SJCRH30 (cell line): ENCODE results near the gene EIF3F. TPM values are rescaled to one million over a fixed set of nuclear protein-coding genes. Genes with fewer than 3 reads are reported as not detected.

ENCODE experiments used
- DNase-seq, 2 experiments: peaks; one replicate each; pipeline ENCODE4 v3.0.0-alpha.2; 2015 to 2020
- H3K27ac ChIP-seq: fragments of 250-450 bp; sonication (Bioruptor Pico); 2 replicates; pipeline ENCODE4 v1.5.1; 2020; ENCODE audit warnings: mild to moderate bottlenecking, moderate library complexity
- H3K27me3 ChIP-seq: fragments of 250-450 bp; sonication (Bioruptor Pico); 2 replicates; pipeline ENCODE4 v1.5.1; 2020; ENCODE audit warnings: mild to moderate bottlenecking, moderate library complexity
- H3K36me3 ChIP-seq: fragments of 250-450 bp; sonication (Bioruptor Pico); 2 replicates; pipeline ENCODE4 v1.5.1; 2020; ENCODE audit warnings: mild to moderate bottlenecking, moderate library complexity
- H3K4me1 ChIP-seq: fragments of 250-450 bp; sonication (Bioruptor Pico); 2 replicates; pipeline ENCODE4 v1.5.1; 2020; ENCODE audit warnings: mild to moderate bottlenecking, moderate library complexity
- H3K4me3 ChIP-seq: fragments of 250-450 bp; sonication (Bioruptor Pico); 2 replicates; pipeline ENCODE4 v1.5.1; 2020; ENCODE audit warnings: mild to moderate bottlenecking, moderate library complexity
- H3K9me3 ChIP-seq: fragments of 250-450 bp; sonication (Bioruptor Pico); replicated peaks from 2 replicates; pipeline ENCODE4 v1.5.1; 2020; ENCODE audit warnings: mild to moderate bottlenecking, moderate library complexity
- total RNA-seq: library from RNA; depleted of rRNA; stranded (reverse); fragments of >200 nt; shearing (Covaris generic); gene quantifications from 2 replicates; pipeline ENCODE4 v1.2.3, GENCODE V29; 2014; rRNA removed

Gene EIF3F
- total RNA-seq, result 358 and 370 TPM in 2 replicates

- no peaks in the 10 kb centered on the region for H3K9me3 ChIP-seq
- H3K27me3 ChIP-seq, result no peaks in the 10 kb centered on the region
- peaks cover 27% of the 10 kb centered on the region for H3K36me3 ChIP-seq
- DNase-seq, result peak; percentile 95 to 99
- H3K4me3 ChIP-seq, result peak within 1 kb of the TSS; percentile 88
- H3K27ac ChIP-seq, result peak within 1 kb of the TSS; percentile 65
- 0 out of 2 replicates have a peak, but pooled peaks cover 2% of the 10 kb centered on the region for H3K4me1 ChIP-seq
These were observed at the start of gene EIF3F for GRCh38 chr11:7986768-7987559. Gene EIF3F (plus strand): TSS chr11:7987337. CDS start chr11:7987353, 16 bp downstream.

- Histone ChIP-seq H3K4me3 (no peak overlapping the region), H3K4me1 (no peaks in the 10 kb centered on the region), H3K9me3 (peaks cover 4% of the 10 kb centered on the region; the same call in 1 of the 2 replicates), H3K36me3 (no peaks in the 10 kb centered on the region), H3K27me3 (no peaks in the 10 kb centered on the region; the same call in 1 of the 2 replicates), H3K27ac (no peak overlapping the region)
- DNase-seq, result no peak
These were observed 46.0 kb upstream of the EIF3F start for GRCh38 chr11:7941146-7941545.

DNA sequence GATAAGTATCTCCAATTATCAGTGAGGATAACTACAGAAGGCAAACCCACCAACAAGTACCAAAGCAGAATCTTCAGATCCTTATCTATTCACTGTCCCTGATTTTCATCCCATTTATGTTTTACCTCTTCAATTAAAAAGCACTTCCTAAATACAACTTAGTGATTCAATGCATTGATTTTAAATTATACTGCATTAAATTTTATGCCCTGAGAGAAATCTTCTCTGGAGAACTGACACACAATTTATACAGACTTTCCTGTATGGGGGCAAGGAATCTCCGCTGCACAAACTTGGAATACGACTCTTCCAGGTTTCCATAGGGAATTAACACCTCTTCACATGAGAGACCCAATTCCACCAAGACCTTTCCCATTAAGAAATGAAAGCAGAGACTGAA, 45.5 kb upstream of the EIF3F start, which contains the start of gene OR10A3:
Gene OR10A3, minus strand, starts transcription at position 101 of the 400 bp plus-strand sequence. CDS start 2,188 bp downstream, outside the sequence.
- no peak for DNase-seq
- Histone ChIP-seq H3K36me3 (no peaks in the 10 kb centered on the region), H3K9me3 (peaks cover 4% of the 10 kb centered on the region; the same call in 1 of the 2 replicates), H3K4me3 (no peak within 1 kb of the TSS), H3K27me3 (no peaks in the 10 kb centered on the region; the same call in 1 of the 2 replicates), H3K4me1 (no peaks in the 10 kb centered on the region), H3K27ac (no peak within 1 kb of the TSS)

DNA sequence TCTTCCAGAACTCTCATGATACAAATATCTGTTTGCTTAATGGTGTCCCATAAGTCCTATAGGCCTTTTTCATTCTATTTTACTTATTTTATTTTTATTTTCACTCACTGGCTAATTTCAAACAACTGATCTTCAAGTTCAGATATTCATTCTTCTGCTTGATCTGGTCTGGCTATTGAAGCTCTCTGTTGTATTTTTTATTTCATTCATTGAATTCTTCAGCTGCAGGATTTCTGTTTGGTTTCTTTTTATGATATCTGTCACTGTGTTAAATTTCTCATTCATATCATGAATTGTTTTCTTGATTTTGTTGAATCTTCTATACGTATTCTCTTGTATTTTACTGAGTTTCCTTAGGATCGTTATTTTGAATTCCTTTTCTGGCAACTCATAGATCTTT, 43.0 kb upstream of the EIF3F start:
- no peaks in the 10 kb centered on the region; the same call in 1 of the 2 replicates for H3K27me3 ChIP-seq
- H3K9me3 ChIP-seq, result peaks cover 4% of the 10 kb centered on the region
- no peaks in the 10 kb centered on the region for H3K36me3 ChIP-seq

DNA sequence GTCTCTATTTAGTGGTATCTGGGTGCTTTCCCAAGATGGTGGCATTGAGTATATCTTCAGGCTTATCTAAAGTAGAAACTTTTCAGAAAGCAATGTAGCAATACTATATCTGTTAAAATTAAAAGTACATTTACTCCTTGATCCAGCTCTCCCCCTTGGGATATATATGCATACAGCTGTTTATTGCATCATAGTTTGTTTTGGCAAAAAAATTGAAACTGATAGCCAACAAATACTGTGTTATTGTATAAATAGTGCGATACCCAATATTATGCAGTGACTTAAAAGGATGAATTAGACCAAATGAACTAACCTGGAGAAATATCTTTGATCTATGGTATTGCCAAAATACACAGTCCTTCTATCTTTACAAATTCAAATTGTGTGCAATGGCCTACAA, 37.2 kb upstream of the EIF3F start:
- H3K4me3 ChIP-seq, result no peak overlapping the region
- no peaks in the 10 kb centered on the region for H3K36me3 ChIP-seq
- no peak for DNase-seq
- H3K27ac ChIP-seq, result no peak overlapping the region
- H3K9me3 ChIP-seq, result no peaks in the 10 kb centered on the region; the same call in 1 of the 2 replicates
- no peaks in the 10 kb centered on the region for H3K4me1 ChIP-seq
- no peaks in the 10 kb centered on the region for H3K27me3 ChIP-seq

More for the DNA sequence above, 43.0 kb upstream of the EIF3F start:
- no peak overlapping the region for H3K27ac ChIP-seq
- no peaks in the 10 kb centered on the region for H3K4me1 ChIP-seq
- DNase-seq, result no peak
- no peak overlapping the region for H3K4me3 ChIP-seq

DNA sequence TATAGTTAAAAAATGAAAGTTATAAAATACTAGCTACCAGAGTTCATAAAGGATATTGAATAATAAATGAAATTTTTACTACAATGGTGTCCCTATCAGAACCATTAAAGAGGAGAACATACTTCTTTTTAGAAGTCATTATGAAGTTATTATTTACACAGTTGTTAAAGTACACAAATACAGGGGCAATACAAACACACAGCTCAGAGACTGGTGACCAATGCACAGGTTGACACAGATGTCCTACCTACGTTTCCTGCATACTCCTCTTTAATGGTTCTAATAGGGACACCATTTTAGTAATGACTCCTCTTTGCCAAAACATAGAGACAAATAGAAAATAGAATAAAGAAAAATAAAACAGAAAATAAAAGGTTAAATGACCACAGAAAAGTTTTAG, 31.9 kb upstream of the EIF3F start:
- Histone ChIP-seq H3K4me3 (no peak overlapping the region), H3K27ac (no peak overlapping the region), H3K27me3 (no peaks in the 10 kb centered on the region), H3K4me1 (no peaks in the 10 kb centered on the region), H3K9me3 (no peaks in the 10 kb centered on the region; the same call in 1 of the 2 replicates), H3K36me3 (no peaks in the 10 kb centered on the region)
- DNase-seq, result no peak

DNA sequence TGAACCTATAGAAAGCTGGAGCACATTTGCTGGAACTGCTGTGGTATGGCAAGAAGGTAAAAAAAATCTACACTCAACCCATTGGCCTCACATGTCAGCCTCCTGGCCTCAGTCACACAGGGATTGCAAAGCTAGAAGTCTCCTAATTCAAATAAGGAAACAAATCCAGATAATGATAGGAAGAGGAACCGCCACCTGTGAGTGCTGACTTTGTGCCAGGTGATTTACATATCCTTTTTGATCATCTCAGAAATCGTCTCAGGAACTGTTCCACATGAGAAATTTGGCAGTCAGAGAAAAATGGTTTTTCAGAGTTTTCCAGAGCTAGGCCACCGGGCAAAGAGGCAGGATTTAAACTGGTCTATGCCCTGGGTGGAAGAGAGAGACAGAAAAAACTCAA, 22.9 kb upstream of the EIF3F start:
- H3K27me3 ChIP-seq, result no peaks in the 10 kb centered on the region
- no peaks in the 10 kb centered on the region for H3K36me3 ChIP-seq
- no peaks in the 10 kb centered on the region for H3K9me3 ChIP-seq
- no peak for DNase-seq
- H3K4me1 ChIP-seq, result peaks cover 4% of the 10 kb centered on the region; the same call in 1 of the 2 replicates
- no peak overlapping the region for H3K4me3 ChIP-seq
- H3K27ac ChIP-seq, result no peak overlapping the region

DNA sequence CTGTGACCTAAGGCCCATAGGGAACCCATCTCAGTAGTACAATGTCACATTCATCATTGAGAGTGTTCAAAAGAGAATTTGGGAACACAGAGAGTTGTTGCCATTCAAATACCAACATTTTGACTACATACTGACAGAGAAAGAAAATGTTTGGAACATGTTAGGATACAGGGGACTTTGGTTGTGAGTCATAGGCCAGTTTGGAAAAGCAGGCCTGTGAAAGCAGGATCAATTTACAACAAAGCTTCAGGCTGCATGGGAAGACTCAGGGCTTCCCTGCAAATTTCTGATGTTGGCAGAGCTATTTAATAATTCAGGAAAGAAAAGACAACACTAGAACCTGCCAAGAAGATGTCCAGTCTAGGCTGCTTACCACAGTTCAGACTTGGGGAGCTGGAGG, 22.3 kb upstream of the EIF3F start:
- Histone ChIP-seq H3K4me1 (peaks cover 10% of the 10 kb centered on the region; the same call in 1 of the 2 replicates), H3K9me3 (no peaks in the 10 kb centered on the region), H3K27me3 (no peaks in the 10 kb centered on the region), H3K36me3 (no peaks in the 10 kb centered on the region), H3K4me3 (no peak overlapping the region), H3K27ac (no peak overlapping the region)
- DNase-seq, result no peak

DNA sequence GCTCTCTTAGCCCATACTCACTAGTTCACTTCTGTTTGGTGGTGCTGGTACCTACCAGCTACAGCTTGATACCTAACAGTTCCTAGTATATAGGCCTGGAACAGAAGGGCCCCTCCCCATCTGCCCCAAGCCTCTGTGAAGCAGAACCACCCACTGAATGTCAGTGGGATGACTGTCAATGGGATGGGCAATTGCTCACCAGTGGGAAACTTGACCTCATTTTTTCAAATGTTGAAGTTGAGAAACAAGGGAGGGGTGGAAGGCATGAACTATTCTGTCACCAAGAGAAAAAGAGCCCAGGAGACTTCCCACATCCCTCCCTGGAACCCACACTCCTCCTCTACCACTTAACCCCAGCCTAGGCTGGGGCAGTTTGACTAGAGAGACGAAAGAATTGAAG, 21.8 kb upstream of the EIF3F start, which contains the start of gene NLRP10:
Gene NLRP10, minus strand, starts transcription at position 62 of the 400 bp plus-strand sequence. CDS start 1,952 bp downstream, outside the sequence.
- no peak for DNase-seq
- H3K4me3 ChIP-seq, result no peak within 1 kb of the TSS
- no peaks in the 10 kb centered on the region for H3K9me3 ChIP-seq
- peaks cover 13% of the 10 kb centered on the region; the same call in 1 of the 2 replicates for H3K4me1 ChIP-seq
- no peak within 1 kb of the TSS for H3K27ac ChIP-seq
- H3K27me3 ChIP-seq, result no peaks in the 10 kb centered on the region
- no peaks in the 10 kb centered on the region for H3K36me3 ChIP-seq

- Histone ChIP-seq H3K4me3 (no peak overlapping the region), H3K4me1 (peaks cover 13% of the 10 kb centered on the region; the same call in 1 of the 2 replicates), H3K9me3 (no peaks in the 10 kb centered on the region; the same call in 1 of the 2 replicates), H3K27me3 (no peaks in the 10 kb centered on the region), H3K36me3 (no peaks in the 10 kb centered on the region), H3K27ac (no peak overlapping the region)
- no peak for DNase-seq
These were observed 20.0 kb upstream of the EIF3F start for GRCh38 chr11:7967097-7967496.

DNA sequence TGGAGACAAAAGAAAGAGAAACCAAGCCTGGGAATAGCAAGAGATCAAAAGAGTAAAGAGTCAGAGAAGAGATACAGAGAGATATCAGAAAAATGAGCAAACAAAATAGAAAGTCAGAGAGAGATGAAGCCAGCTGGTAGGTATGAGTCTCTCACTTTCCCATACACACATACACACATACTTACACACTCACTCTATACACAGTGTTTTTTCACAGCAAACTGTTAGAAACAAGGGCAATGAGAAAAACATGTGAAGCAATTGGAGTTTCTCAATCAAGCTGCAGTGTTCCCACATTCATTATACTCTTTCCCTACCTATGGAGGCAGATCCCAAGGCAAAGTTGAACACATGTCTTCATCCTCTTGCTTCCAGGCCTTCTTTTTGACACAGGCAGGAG, 19.3 kb upstream of the EIF3F start:
- no peak for DNase-seq
- no peak overlapping the region for H3K4me3 ChIP-seq
- H3K4me1 ChIP-seq, result peaks cover 13% of the 10 kb centered on the region; the same call in 1 of the 2 replicates
- no peak overlapping the region for H3K27ac ChIP-seq
- no peaks in the 10 kb centered on the region for H3K27me3 ChIP-seq
- no peaks in the 10 kb centered on the region; the same call in 1 of the 2 replicates for H3K9me3 ChIP-seq
- no peaks in the 10 kb centered on the region for H3K36me3 ChIP-seq

- Histone ChIP-seq H3K27ac (no peak overlapping the region), H3K9me3 (no peaks in the 10 kb centered on the region; the same call in 1 of the 2 replicates), H3K27me3 (no peaks in the 10 kb centered on the region), H3K36me3 (no peaks in the 10 kb centered on the region), H3K4me3 (no peak overlapping the region), H3K4me1 (peaks cover 13% of the 10 kb centered on the region; the same call in 1 of the 2 replicates)
- no peak for DNase-seq
These were observed 18.5 kb upstream of the EIF3F start for GRCh38 chr11:7968686-7969085.

- H3K4me3 ChIP-seq, result no peak overlapping the region
- H3K27me3 ChIP-seq, result no peaks in the 10 kb centered on the region
- H3K27ac ChIP-seq, result no peak overlapping the region
- H3K36me3 ChIP-seq, result no peaks in the 10 kb centered on the region
- peak; percentile 11 to 17 for DNase-seq
- H3K4me1 ChIP-seq, result peaks cover 13% of the 10 kb centered on the region; the same call in 1 of the 2 replicates
- H3K9me3 ChIP-seq, result no peaks in the 10 kb centered on the region; the same call in 1 of the 2 replicates
These were observed 17.1 kb upstream of the EIF3F start for GRCh38 chr11:7969756-7970646.

- H3K9me3 ChIP-seq, result no peaks in the 10 kb centered on the region; the same call in 1 of the 2 replicates
- no peaks in the 10 kb centered on the region for H3K27me3 ChIP-seq
- no peak overlapping the region for H3K4me3 ChIP-seq
- DNase-seq, result no peak
- no peaks in the 10 kb centered on the region for H3K36me3 ChIP-seq
- no peak overlapping the region for H3K27ac ChIP-seq
- peaks cover 13% of the 10 kb centered on the region; the same call in 1 of the 2 replicates for H3K4me1 ChIP-seq
These were observed 15.3 kb upstream of the EIF3F start for GRCh38 chr11:7971846-7972245.
